Thyroid gland (tissue), 4 donors: ENCODE data around the gene GRIA1. TPM values are rescaled to one million over a fixed set of nuclear protein-coding genes. Genes with fewer than 3 reads are reported as not detected.

Source experiments
- DNase-seq, 2 donors: peaks; one replicate each; pipeline ENCODE4 v3.0.0-alpha.2; 2019
- H3K27ac ChIP-seq, 3 donors: fragments of 200-600 bp; sonication (generic); 1 replicate in 2 of 3; 2 replicates in 1 of 3; pipeline ENCODE4 v1.5.1; 2016 to 2019; ENCODE audit warnings: mild to moderate bottlenecking in 1 of 3, moderate library complexity in 1 of 3
- H3K27me3 ChIP-seq: fragments of 200-600 bp; sonication (generic); one replicate; pipeline ENCODE4 v1.5.1; 2019
- H3K36me3 ChIP-seq, 2 donors: fragments of 200-600 bp; sonication (generic); one replicate each; pipeline ENCODE4 v1.5.1; 2016 to 2019
- H3K4me1 ChIP-seq, 2 donors: fragments of 200-600 bp; sonication (generic); one replicate each; pipeline ENCODE4 v1.5.1; 2017 to 2019
- H3K4me3 ChIP-seq, 3 donors: fragments of 200-600 bp; sonication (generic); replicated peaks in 1 of 3; 1 replicate in 2 of 3; 2 replicates in 1 of 3; pipeline ENCODE4 v1.5.1; 2016; ENCODE audit warnings: mild to moderate bottlenecking in 1 of 3
- H3K9me3 ChIP-seq: fragments of 200-600 bp; sonication (generic); one replicate; pipeline ENCODE4 v1.5.1; 2017
- POLR2A ChIP-seq, 2 donors: fragments of 450-650 bp; IDR thresholded peaks; one replicate each; pipeline ENCODE4 v1.6.1; 2017; ENCODE audit warnings: antibody characterized with exemption in 2 of 2, mild to moderate bottlenecking in 2 of 2, moderate library complexity in 1 of 2
- WGBS, 2 donors: methylation state at CpG; one replicate each; pipeline ENCODE4 v1.1.5; 2017; 5-methylcytosine and 5-hydroxymethylcytosine counted together
- intact Hi-C: fragments of 100-400 bp; cut with DNase I; formaldehyde crosslinking; loops from one replicate; pipeline ENCODE4 v1.15.1; 2023
- total RNA-seq, 4 donors: library from RNA; depleted of rRNA; stranded (reverse); fragments of >200 nt; gene quantifications; one replicate each; pipeline ENCODE4 v1.2.3, GENCODE V29; 2016
- TF ChIP-seq, protein P1 (sequence below), 6 experiments: fragments of 200-600 bp in 3 of 6; fragments of 450-650 bp in 3 of 6; sonication (generic) in 3 of 6; IDR thresholded peaks; one replicate each; pipeline ENCODE4 v1.5.1; 2016 to 2019; ENCODE audit warnings: antibody characterized with exemption in 6 of 6, mild to moderate bottlenecking in 2 of 6, inconsistent platforms in 1 of 6, moderate library complexity in 1 of 6

Gene GRIA1
- total RNA-seq, 4 donors from 2014 or later = 0.21 to 2.6 (median 0.79) TPM

DNA sequence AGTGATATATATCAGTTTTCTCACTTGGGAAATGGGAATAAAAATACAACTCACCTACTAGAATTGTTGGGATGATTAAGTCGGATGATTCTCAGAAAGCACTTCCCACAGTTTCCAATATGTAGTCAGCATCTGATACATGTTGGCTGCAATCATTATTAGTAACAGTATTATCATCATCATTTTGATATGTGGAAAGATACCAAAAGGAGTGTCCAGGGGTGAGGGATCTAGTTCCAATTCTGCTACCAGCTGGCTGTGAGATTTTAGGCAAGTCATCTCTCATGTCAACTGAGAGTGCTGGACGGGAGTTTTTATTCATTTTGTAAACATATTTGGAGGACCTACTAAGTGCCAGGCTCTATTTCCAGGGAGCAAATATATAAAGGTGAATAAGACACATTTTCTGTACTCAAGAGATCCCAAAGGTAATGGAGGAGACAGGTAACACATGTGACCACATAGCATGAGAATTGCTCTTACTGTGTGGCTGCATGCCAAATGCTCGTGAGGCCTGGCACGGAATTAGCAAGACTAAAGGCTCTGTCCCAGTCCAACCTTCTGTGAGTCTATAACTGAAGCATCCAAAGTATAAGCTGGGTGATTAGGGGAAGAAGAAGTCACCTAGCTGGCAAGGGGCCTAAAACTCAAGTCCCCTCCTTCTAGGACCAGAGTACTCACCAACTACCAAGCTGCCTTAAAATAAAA lies 83.0 kb downstream of the GRIA1 start:
- no peak overlapping the region for H3K27ac ChIP-seq
- H3K9me3 ChIP-seq = no peaks in the 10 kb centered on the region
- peak; percentile 40 to 62 for DNase-seq
- WGBS, 2 donors = 53 to 54% methylated on average over 4 of the region's 4 CpGs
- H3K36me3 ChIP-seq = no peaks in the 10 kb centered on the region
- TF ChIP-seq POLR2A (IDR thresholded peaks at IDR 0.05) = no peak
- TF ChIP-seq, protein P1, sequence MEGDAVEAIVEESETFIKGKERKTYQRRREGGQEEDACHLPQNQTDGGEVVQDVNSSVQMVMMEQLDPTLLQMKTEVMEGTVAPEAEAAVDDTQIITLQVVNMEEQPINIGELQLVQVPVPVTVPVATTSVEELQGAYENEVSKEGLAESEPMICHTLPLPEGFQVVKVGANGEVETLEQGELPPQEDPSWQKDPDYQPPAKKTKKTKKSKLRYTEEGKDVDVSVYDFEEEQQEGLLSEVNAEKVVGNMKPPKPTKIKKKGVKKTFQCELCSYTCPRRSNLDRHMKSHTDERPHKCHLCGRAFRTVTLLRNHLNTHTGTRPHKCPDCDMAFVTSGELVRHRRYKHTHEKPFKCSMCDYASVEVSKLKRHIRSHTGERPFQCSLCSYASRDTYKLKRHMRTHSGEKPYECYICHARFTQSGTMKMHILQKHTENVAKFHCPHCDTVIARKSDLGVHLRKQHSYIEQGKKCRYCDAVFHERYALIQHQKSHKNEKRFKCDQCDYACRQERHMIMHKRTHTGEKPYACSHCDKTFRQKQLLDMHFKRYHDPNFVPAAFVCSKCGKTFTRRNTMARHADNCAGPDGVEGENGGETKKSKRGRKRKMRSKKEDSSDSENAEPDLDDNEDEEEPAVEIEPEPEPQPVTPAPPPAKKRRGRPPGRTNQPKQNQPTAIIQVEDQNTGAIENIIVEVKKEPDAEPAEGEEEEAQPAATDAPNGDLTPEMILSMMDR (IDR thresholded peaks at IDR 0.05) = no peak
- no peaks in the 10 kb centered on the region for H3K27me3 ChIP-seq
- intact Hi-C loops = no loop called here
- no peaks in the 10 kb centered on the region for H3K4me1 ChIP-seq
- H3K4me3 ChIP-seq = no peak overlapping the region

DNA sequence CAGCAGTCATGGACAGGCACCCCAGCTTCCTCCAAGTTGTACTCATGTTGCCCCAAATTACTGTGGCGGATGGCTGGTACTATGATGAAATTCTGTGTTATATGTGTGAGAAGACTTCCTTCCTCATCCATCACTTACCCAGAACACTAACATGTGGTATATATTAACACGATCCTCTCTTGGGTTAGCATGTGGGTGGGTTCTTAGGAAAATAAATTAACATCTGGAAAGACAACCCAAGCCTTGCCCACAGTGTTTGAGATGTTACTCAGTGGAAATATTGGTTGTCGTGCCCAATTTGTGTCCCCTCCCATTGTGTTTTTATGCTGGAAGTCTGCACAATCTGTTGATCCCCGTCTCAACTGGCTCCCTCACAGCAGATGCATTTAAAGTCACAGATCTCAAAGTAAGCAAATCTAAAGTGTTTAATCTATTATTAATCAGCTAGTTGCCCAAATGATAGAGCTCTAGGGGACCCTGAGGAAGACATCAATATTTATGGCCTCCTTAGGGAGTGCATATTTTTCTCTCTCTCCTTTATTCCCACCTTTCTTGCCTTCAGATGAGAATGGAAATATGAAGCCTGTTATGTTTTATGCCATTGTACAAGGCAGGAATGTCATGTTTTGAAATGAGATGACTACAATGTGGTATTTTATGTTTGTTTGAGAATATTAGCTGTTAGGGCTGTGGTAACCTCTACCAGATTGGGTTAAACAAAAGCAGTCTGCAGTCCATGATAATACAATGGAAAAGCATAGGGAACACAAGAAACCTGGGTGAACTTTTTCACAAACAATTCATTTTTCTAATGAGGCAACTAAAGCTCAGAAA lies 93.9 kb downstream of the GRIA1 start:
- no peaks in the 10 kb centered on the region for H3K4me1 ChIP-seq
- H3K27me3 ChIP-seq = no peaks in the 10 kb centered on the region
- no peak for DNase-seq
- intact Hi-C loops = no loop called here
- 70 to 80% methylated on average over 4 of the region's 4 CpGs for WGBS, 2 donors
- no peak overlapping the region for H3K27ac ChIP-seq
- H3K36me3 ChIP-seq = no peaks in the 10 kb centered on the region
- no peak overlapping the region for H3K4me3 ChIP-seq
- H3K9me3 ChIP-seq = no peaks in the 10 kb centered on the region
- TF ChIP-seq, protein P1 (IDR thresholded peaks at IDR 0.05) = no peak
- TF ChIP-seq POLR2A (IDR thresholded peaks at IDR 0.05) = no peak

DNA sequence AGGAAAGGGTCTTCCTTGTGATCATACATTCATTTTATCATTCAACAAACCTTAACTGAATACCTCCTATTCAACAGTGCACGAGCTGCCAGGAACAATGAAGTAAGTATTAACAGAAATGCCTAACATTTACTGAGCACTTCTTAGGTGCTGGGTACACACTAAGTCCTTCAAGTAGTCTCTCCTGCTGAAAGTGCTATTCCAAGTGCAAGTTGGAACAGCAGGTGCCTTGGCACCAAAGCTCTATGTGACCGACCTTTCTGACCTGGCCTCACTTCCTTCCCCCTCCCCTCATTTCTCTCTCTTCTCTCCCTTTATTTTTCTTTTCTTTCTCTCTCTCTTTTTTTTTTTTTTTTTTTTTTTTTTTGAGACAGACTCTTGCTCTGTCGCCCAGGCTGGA lies 94.5 kb downstream of the GRIA1 start:
- no peak overlapping the region for H3K4me3 ChIP-seq
- DNase-seq = no peak
- no peaks in the 10 kb centered on the region for H3K9me3 ChIP-seq
- H3K27me3 ChIP-seq = no peaks in the 10 kb centered on the region
- H3K27ac ChIP-seq = no peak overlapping the region
- intact Hi-C loops = no loop called here
- TF ChIP-seq, protein P1 (IDR thresholded peaks at IDR 0.05) = no peak
- no peak for TF ChIP-seq POLR2A (IDR thresholded peaks at IDR 0.05)
- no peaks in the 10 kb centered on the region for H3K4me1 ChIP-seq
- H3K36me3 ChIP-seq = no peaks in the 10 kb centered on the region
- WGBS, 2 donors = 42 to 51% methylated on average over 3 of the region's 3 CpGs

DNA sequence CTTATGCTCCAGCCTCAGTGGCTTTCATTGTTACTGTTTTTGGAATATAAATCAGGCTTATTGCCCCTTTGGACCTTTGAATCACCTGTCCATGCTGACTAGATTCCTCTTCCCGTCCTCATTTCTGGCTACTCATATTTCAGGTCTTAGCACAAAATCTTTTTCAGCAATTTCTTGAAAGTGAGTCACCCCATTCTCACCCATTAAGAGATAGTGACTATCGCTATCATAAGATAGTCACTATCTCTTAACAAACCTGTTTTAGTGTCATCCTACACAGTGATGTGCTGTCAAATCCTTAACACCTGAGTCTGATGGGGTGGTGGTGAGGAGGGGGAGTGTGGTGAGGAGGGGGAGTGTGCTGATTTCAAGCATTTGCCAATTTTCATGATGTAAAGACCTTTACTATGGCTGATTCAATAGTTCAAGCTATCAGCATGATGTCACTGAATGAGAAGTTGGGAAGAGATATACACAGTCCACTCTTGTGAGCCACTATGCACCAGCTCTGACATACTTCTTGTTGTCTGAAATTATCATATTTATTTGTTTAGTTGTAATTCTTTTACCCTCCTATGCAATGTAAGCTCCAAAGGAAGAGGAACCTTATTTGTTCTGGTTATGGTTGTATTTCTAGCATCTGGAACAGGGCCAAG lies 95.3 kb downstream of the GRIA1 start:
- H3K9me3 ChIP-seq = no peaks in the 10 kb centered on the region
- H3K27ac ChIP-seq = no peak overlapping the region
- H3K36me3 ChIP-seq = no peaks in the 10 kb centered on the region
- H3K27me3 ChIP-seq = no peaks in the 10 kb centered on the region
- no peaks in the 10 kb centered on the region for H3K4me1 ChIP-seq
- TF ChIP-seq, protein P1 (IDR thresholded peaks at IDR 0.05) = no peak
- no peak for TF ChIP-seq POLR2A (IDR thresholded peaks at IDR 0.05)
- WGBS, 2 donors = 91 to 94% methylated on average over 2 of the region's 2 CpGs
- no peak overlapping the region for H3K4me3 ChIP-seq
- intact Hi-C loops = no loop called here
- DNase-seq = no peak
